K562 (cell line): ENCODE results near the gene OR2A42. TPM values are rescaled to one million over a fixed set of nuclear protein-coding genes. Genes with fewer than 3 reads are reported as not detected.
A peak's percentile ranks its signal among the peaks of the same experiment; 100 is the strongest.

Source experiments
- ARID3A ChIP-seq: IDR thresholded peaks from 2 replicates; pipeline ENCODE4 v1.6.1; 2012; ENCODE audit warnings: low read depth, low read length, improper control_type of control experiment, borderline replicate concordance
- ATF3 ChIP-seq, 2 experiments: fragments of 450-650 bp in 1 of 2; sonication (generic) in 1 of 2; formaldehyde crosslinking in 1 of 2; IDR thresholded peaks in 1 of 2; conservative IDR thresholded peaks in 1 of 2; 2 replicates each; pipeline versions ENCODE4 v1.6.1 to v1.8.1; 2016 to 2023; ENCODE audit warnings: mild to moderate bottlenecking in 2 of 2, moderate library complexity in 2 of 2, inconsistent platforms in 1 of 2, missing genetic modification reagents in 1 of 2
- C11orf30 ChIP-seq: fragments of 450-650 bp; IDR thresholded peaks from 2 replicates; pipeline ENCODE4 v1.6.1; 2016; ENCODE audit warnings: low read depth, mild to moderate bottlenecking
- CBFB ChIP-seq: sonication (generic); formaldehyde crosslinking; IDR thresholded peaks from 2 replicates; pipeline ENCODE4 v1.4.0; 2020; ENCODE audit warnings: mild to moderate bottlenecking, missing genetic modification reagents
- CEBPG ChIP-seq, 3 experiments: fragments of 200-800 bp in 1 of 3; sonication (Bioruptor generic) in 1 of 3; sonication (generic) in 1 of 3; formaldehyde crosslinking in 1 of 3; IDR thresholded peaks in 2 of 3; conservative IDR thresholded peaks in 1 of 3; 2 replicates each; pipeline versions ENCODE4 v1.6.1 to v1.8.0; 2016 to 2022; ENCODE audit warnings: missing compliant biosample characterization in 2 of 3, missing genetic modification characterization in 2 of 3, mild to moderate bottlenecking in 1 of 3, missing genetic modification reagents in 1 of 3
- ETV1 ChIP-seq: fragments of 450-650 bp; conservative IDR thresholded peaks from 2 replicates; pipeline ENCODE4 v1.6.1; 2016; ENCODE audit warnings: missing genetic modification characterization, control low read depth, low read depth, missing compliant biosample characterization
- GABPA ChIP-seq: fragments of 200-800 bp; sonication (Bioruptor generic); conservative IDR thresholded peaks from 2 replicates; pipeline ENCODE4 v1.6.1; 2016; ENCODE audit warnings: low read depth, missing genetic modification characterization, missing compliant biosample characterization
- MAFG ChIP-seq: fragments of 450-650 bp; conservative IDR thresholded peaks from 2 replicates; pipeline ENCODE4 v1.6.1; 2016; ENCODE audit warnings: missing genetic modification characterization, missing compliant biosample characterization
- MTA2 ChIP-seq: fragments of 450-650 bp; IDR thresholded peaks from 2 replicates; pipeline ENCODE4 v1.6.1; 2016; ENCODE audit warnings: low read depth
- NR2F6 ChIP-seq: fragments of 450-650 bp; formaldehyde crosslinking; IDR thresholded peaks from 2 replicates; pipeline ENCODE4 v1.4.0; 2020; ENCODE audit warnings: mild to moderate bottlenecking
- PTRF ChIP-seq: fragments of 450-650 bp; IDR thresholded peaks from 2 replicates; pipeline ENCODE4 v1.6.1; 2016; ENCODE audit warnings: mild to moderate bottlenecking, missing genetic modification characterization, missing compliant biosample characterization
- RREB1 ChIP-seq: fragments of 250-450 bp; sonication (Bioruptor Pico); IDR thresholded peaks from 2 replicates; pipeline ENCODE4 v1.4.0; 2020
- STAT6 ChIP-seq: sonication (generic); formaldehyde crosslinking; IDR thresholded peaks from 2 replicates; pipeline ENCODE4 v1.8.1; 2023; ENCODE audit warnings: mild to moderate bottlenecking, missing genetic modification reagents
- TAF9B ChIP-seq: fragments of 450-650 bp; IDR thresholded peaks from 2 replicates; pipeline ENCODE4 v1.6.1; 2018; ENCODE audit warnings: mild to moderate bottlenecking; ENCODE audit not compliant: partially characterized antibody
- ZNF23 ChIP-seq: fragments of 250-450 bp; sonication (Bioruptor Pico); IDR thresholded peaks from 2 replicates; pipeline ENCODE4 v1.4.0; 2020; ENCODE audit warnings: mild to moderate bottlenecking
- ZNF830 ChIP-seq: fragments of 250-450 bp; sonication (Bioruptor Pico); IDR thresholded peaks from 2 replicates; pipeline ENCODE4 v1.5.0; 2021; ENCODE audit warnings: mild to moderate bottlenecking
- polyA plus RNA-seq, 8 experiments: library from polyadenylated mRNA; depleted of rRNA in 4 of 8; stranded (reverse) in 5 of 8; unstranded in 3 of 8; fragments of >200 nt; fragmentation: Nextera tagmentation in 2 of 8; fragmentation: Illumina TruSeq in 1 of 8; extraction: Ambion mirVana in 2 of 8; extraction: Trizol in 1 of 8; gene quantifications; 2 replicates each; pipeline versions ENCODE4 v1.2.1 to v1.2.3, GENCODE V29; 2011 to 2014; ENCODE audit warnings: inconsistent platforms in 1 of 8, missing spikeins in 1 of 8
- total RNA-seq, 7 experiments: library from RNA; depleted of rRNA in 6 of 7; stranded (reverse); fragments of >200 nt in 6 of 7; fragmentation: Illumina TruSeq in 2 of 7; extraction: Trizol in 2 of 7; gene quantifications; 2 replicates each; pipeline versions ENCODE4 v1.2.1 to v1.2.3, GENCODE V29; 2011 to 2021; ENCODE audit warnings: low replicate concordance in 1 of 7

The OR2A42 gene
- total and polyA plus RNA-seq, 9 of the 15 experiments (the other 6 are each of a cell fraction or from before 2014, with no cell fraction given), result not detected

GRCh38 chr7:144256112-144256511 is 16.7 kb upstream of the OR2A42 start (continued):
- TF ChIP-seq STAT6 (CRISPR knock-in tag), result no peak
- TF ChIP-seq MTA2, result no peak
- TF ChIP-seq CBFB (CRISPR knock-in tag), result no peak
- TF ChIP-seq PTRF (tag), result no peak
- no peak for TF ChIP-seq C11orf30
- no peak for TF ChIP-seq ZNF23 (CRISPR knock-in tag)
- TF ChIP-seq CEBPG (CRISPR knock-in tag; IDR thresholded peaks at IDR 0.05), result no peak
- peak; percentile 78 to 99 for TF ChIP-seq CEBPG (tag; conservative IDR thresholded peaks at IDR 0.05 in 1 of 2, IDR thresholded peaks at IDR 0.05 in 1 of 2)
- no peak for TF ChIP-seq ARID3A
- peak; percentile 67 for TF ChIP-seq ETV1 (tag)
- 0 out of 2 replicates have a peak, but pooled peaks have one; percentile 34 for TF ChIP-seq ZNF830 (CRISPR knock-in tag)
- TF ChIP-seq NR2F6 (CRISPR knock-in tag), result no peak
- peak; percentile 44 for TF ChIP-seq MAFG
- peak; percentile 29; the same call in 1 of the 2 replicates for TF ChIP-seq GABPA
- peak; percentile 50; the same call in 1 of the 2 replicates for TF ChIP-seq ATF3 (IDR thresholded peaks at IDR 0.05)
- TF ChIP-seq ATF3 (CRISPR knock-in tag; conservative IDR thresholded peaks at IDR 0.05), result no peak
- no peak for TF ChIP-seq TAF9B
- 0 out of 2 replicates have a peak, but pooled peaks have one; percentile 23 for TF ChIP-seq RREB1 (CRISPR knock-in tag)
